Measurements from ENCODE around the gene RASAL2. TPM values are rescaled to one million over a fixed set of nuclear protein-coding genes. Genes with fewer than 3 reads are reported as not detected.

The RASAL2 gene
- total RNA-seq, 2 experiments from 2014 or later, result not detected

GRCh38 chr1:178484698-178485225 is 390.9 kb downstream of the RASAL2 start:
- no peaks in the 10 kb centered on the region for H3K36me3 Mint-ChIP-seq (ENCODE audit: low read depth)
- no peaks in the 10 kb centered on the region for H3K4me1 Mint-ChIP-seq
- peaks cover 11% of the 10 kb centered on the region for H3K27me3 Mint-ChIP-seq
- no peak for DNase-seq
- ChIA-PET POLR2A (no interaction called here), CTCF (interaction anchor here (0.6 kb wide), 1 partner anchor 255 kb away, joined by 3 read pairs; no protein-coding TSS in a partner anchor)
- no peak overlapping the region for H3K4me3 Mint-ChIP-seq
- H3K9me3 Mint-ChIP-seq, result no peaks in the 10 kb centered on the region
- H3K27ac Mint-ChIP-seq, result no peak overlapping the region

- CTCF ChIA-PET, result no interaction called here
- H3K4me3 Mint-ChIP-seq, result no peak overlapping the region
- no peak for DNase-seq
- no peaks in the 10 kb centered on the region for H3K4me1 Mint-ChIP-seq
- no peaks in the 10 kb centered on the region for H3K9me3 Mint-ChIP-seq
- no peaks in the 10 kb centered on the region for H3K36me3 Mint-ChIP-seq (ENCODE audit: low read depth)
- peaks cover 11% of the 10 kb centered on the region for H3K27me3 Mint-ChIP-seq
- H3K27ac Mint-ChIP-seq, result no peak overlapping the region
- POLR2A ChIA-PET, result no interaction called here
Measured at GRCh38 chr1:178485541-178485981, 391.7 kb downstream of the RASAL2 start.

GRCh38 chr1:178486100-178487069 is 392.5 kb downstream of the RASAL2 start:
- DNase-seq, result no peak
- Mint-ChIP-seq H3K27ac (no peak overlapping the region), H3K36me3 (ENCODE audit: low read depth) (no peaks in the 10 kb centered on the region), H3K4me3 (no peak overlapping the region), H3K27me3 (peaks cover 11% of the 10 kb centered on the region), H3K9me3 (no peaks in the 10 kb centered on the region), H3K4me1 (no peaks in the 10 kb centered on the region)
- ChIA-PET CTCF (no interaction called here), POLR2A (no interaction called here)

- no peak for DNase-seq
- CTCF ChIA-PET, result interaction anchor here (1.4 kb wide), 1 partner anchor 19 kb away, joined by 3 read pairs; no protein-coding TSS in a partner anchor
- Mint-ChIP-seq H3K27me3 (peaks cover 11% of the 10 kb centered on the region), H3K27ac (no peak overlapping the region), H3K4me3 (no peak overlapping the region), H3K4me1 (no peaks in the 10 kb centered on the region), H3K36me3 (ENCODE audit: low read depth) (no peaks in the 10 kb centered on the region), H3K9me3 (no peaks in the 10 kb centered on the region)
- POLR2A ChIA-PET, result no interaction called here
Measured at GRCh38 chr1:178487070-178487615, 393.2 kb downstream of the RASAL2 start.

GRCh38 chr1:178488393-178488792 is 394.5 kb downstream of the RASAL2 start:
- H3K27ac Mint-ChIP-seq, result no peak overlapping the region
- ChIA-PET POLR2A (no interaction called here), CTCF (interaction anchor here (0.8 to 1.4 kb wide), 2 partner anchors 13 to 17 kb away, joined by 3 to 4 read pairs; no protein-coding TSS in a partner anchor)
- no peaks in the 10 kb centered on the region for H3K9me3 Mint-ChIP-seq
- H3K36me3 Mint-ChIP-seq (ENCODE audit: low read depth), result no peaks in the 10 kb centered on the region
- H3K4me1 Mint-ChIP-seq, result no peaks in the 10 kb centered on the region
- no peak for DNase-seq
- no peak overlapping the region for H3K4me3 Mint-ChIP-seq
- peaks cover 11% of the 10 kb centered on the region for H3K27me3 Mint-ChIP-seq

- POLR2A ChIA-PET, result no interaction called here
- no peak for DNase-seq
- H3K27me3 Mint-ChIP-seq, result peaks cover 11% of the 10 kb centered on the region
- no peaks in the 10 kb centered on the region for H3K4me1 Mint-ChIP-seq
- CTCF ChIA-PET, result no interaction called here
- no peaks in the 10 kb centered on the region for H3K36me3 Mint-ChIP-seq (ENCODE audit: low read depth)
- no peak overlapping the region for H3K27ac Mint-ChIP-seq
- H3K4me3 Mint-ChIP-seq, result no peak overlapping the region
- no peaks in the 10 kb centered on the region for H3K9me3 Mint-ChIP-seq
Measured at GRCh38 chr1:178489399-178489798, 395.5 kb downstream of the RASAL2 start.

- ChIA-PET POLR2A (no interaction called here), CTCF (no interaction called here)
- DNase-seq, result no peak
- Mint-ChIP-seq H3K36me3 (ENCODE audit: low read depth) (no peaks in the 10 kb centered on the region), H3K27me3 (peaks cover 11% of the 10 kb centered on the region), H3K27ac (no peak overlapping the region), H3K4me3 (no peak overlapping the region), H3K9me3 (no peaks in the 10 kb centered on the region), H3K4me1 (no peaks in the 10 kb centered on the region)
Measured at GRCh38 chr1:178490136-178490535, 396.2 kb downstream of the RASAL2 start.

- POLR2A ChIA-PET, result no interaction called here
- Mint-ChIP-seq H3K27me3 (peaks cover 4% of the 10 kb centered on the region), H3K9me3 (no peaks in the 10 kb centered on the region), H3K4me1 (no peaks in the 10 kb centered on the region), H3K36me3 (ENCODE audit: low read depth) (no peaks in the 10 kb centered on the region), H3K27ac (no peak overlapping the region), H3K4me3 (no peak overlapping the region)
- CTCF ChIA-PET, result no interaction called here
- no peak for DNase-seq
Measured at GRCh38 chr1:178490967-178491366, 397.1 kb downstream of the RASAL2 start.

- H3K27me3 Mint-ChIP-seq, result peaks cover 4% of the 10 kb centered on the region
- no peak for DNase-seq
- H3K36me3 Mint-ChIP-seq (ENCODE audit: low read depth), result no peaks in the 10 kb centered on the region
- ChIA-PET POLR2A (no interaction called here), CTCF (no interaction called here)
- H3K9me3 Mint-ChIP-seq, result no peaks in the 10 kb centered on the region
- no peak overlapping the region for H3K4me3 Mint-ChIP-seq
- H3K4me1 Mint-ChIP-seq, result no peaks in the 10 kb centered on the region
- H3K27ac Mint-ChIP-seq, result no peak overlapping the region
Measured at GRCh38 chr1:178491721-178492120, 397.8 kb downstream of the RASAL2 start.

- POLR2A ChIA-PET, result no interaction called here
- peaks cover 4% of the 10 kb centered on the region for H3K27me3 Mint-ChIP-seq
- H3K9me3 Mint-ChIP-seq, result no peaks in the 10 kb centered on the region
- H3K4me1 Mint-ChIP-seq, result no peaks in the 10 kb centered on the region
- DNase-seq, result no peak
- H3K36me3 Mint-ChIP-seq (ENCODE audit: low read depth), result no peaks in the 10 kb centered on the region
- H3K4me3 Mint-ChIP-seq, result no peak overlapping the region
- no peak overlapping the region for H3K27ac Mint-ChIP-seq
- CTCF ChIA-PET, result no interaction called here
Measured at GRCh38 chr1:178492341-178492740, 398.4 kb downstream of the RASAL2 start.

GRCh38 chr1:178493301-178493741 is 399.4 kb downstream of the RASAL2 start:
- H3K36me3 Mint-ChIP-seq (ENCODE audit: low read depth), result no peaks in the 10 kb centered on the region
- no peak for DNase-seq
- no peaks in the 10 kb centered on the region for H3K4me1 Mint-ChIP-seq
- no peak overlapping the region for H3K27ac Mint-ChIP-seq
- H3K9me3 Mint-ChIP-seq, result no peaks in the 10 kb centered on the region
- CTCF ChIA-PET, result no interaction called here
- POLR2A ChIA-PET, result no interaction called here
- H3K27me3 Mint-ChIP-seq, result no peaks in the 10 kb centered on the region
- H3K4me3 Mint-ChIP-seq, result no peak overlapping the region

GRCh38 chr1:178494569-178494971 is 400.7 kb downstream of the RASAL2 start:
- DNase-seq, result no peak
- POLR2A ChIA-PET, result no interaction called here
- CTCF ChIA-PET, result interaction anchor here (1.1 to 1.4 kb wide), 2 partner anchors 10 to 13 kb away, joined by 3 to 4 read pairs; no protein-coding TSS in a partner anchor
- H3K4me3 Mint-ChIP-seq, result no peak overlapping the region
- H3K4me1 Mint-ChIP-seq, result no peaks in the 10 kb centered on the region
- H3K27me3 Mint-ChIP-seq, result no peaks in the 10 kb centered on the region
- no peak overlapping the region for H3K27ac Mint-ChIP-seq
- H3K36me3 Mint-ChIP-seq (ENCODE audit: low read depth), result no peaks in the 10 kb centered on the region
- no peaks in the 10 kb centered on the region for H3K9me3 Mint-ChIP-seq

GRCh38 chr1:178495158-178495557 is 401.3 kb downstream of the RASAL2 start:
- Mint-ChIP-seq H3K27ac (no peak overlapping the region), H3K4me1 (no peaks in the 10 kb centered on the region), H3K9me3 (no peaks in the 10 kb centered on the region), H3K36me3 (ENCODE audit: low read depth) (no peaks in the 10 kb centered on the region), H3K4me3 (no peak overlapping the region), H3K27me3 (no peaks in the 10 kb centered on the region)
- POLR2A ChIA-PET, result no interaction called here
- CTCF ChIA-PET, result interaction anchor here (1.1 to 1.4 kb wide), 2 partner anchors 9 to 12 kb away, joined by 3 to 4 read pairs; no protein-coding TSS in a partner anchor
- no peak for DNase-seq
